Parathyroid adenoma (tissue), 2 donors: ENCODE measurements around the gene PITX2.

Experiments used
- H2AFZ ChIP-seq: fragments of 300-600 bp; sonication (generic); one replicate; pipeline ENCODE4 v1.7.0; 2017; ENCODE audit warnings: antibody characterized with exemption, mild to moderate bottlenecking
- H3K27ac ChIP-seq: fragments of 300-600 bp; sonication (generic); one replicate; pipeline ENCODE4 v1.7.0; 2017
- H3K27me3 ChIP-seq: fragments of 300-600 bp; sonication (generic); one replicate; pipeline ENCODE4 v1.7.0; 2017; ENCODE audit warnings: low read length; ENCODE audit not compliant: control insufficient read depth, insufficient read depth
- H3K36me3 ChIP-seq: fragments of 300-600 bp; sonication (generic); one replicate; pipeline ENCODE4 v1.7.0; 2017; ENCODE audit warnings: low read length; ENCODE audit not compliant: control insufficient read depth, insufficient read depth
- H3K4me1 ChIP-seq: fragments of 300-600 bp; sonication (generic); one replicate; pipeline ENCODE4 v1.7.0; 2017; ENCODE audit warnings: control low read depth
- H3K4me2 ChIP-seq: fragments of 300-600 bp; sonication (generic); one replicate; pipeline ENCODE4 v1.7.0; 2017; ENCODE audit warnings: low read length
- H3K4me3 ChIP-seq: fragments of 300-600 bp; sonication (generic); one replicate; pipeline ENCODE4 v1.7.0; 2017; ENCODE audit warnings: low read depth, low read length
- H3K79me2 ChIP-seq: fragments of 300-600 bp; sonication (generic); one replicate; pipeline ENCODE4 v1.7.0; 2017; ENCODE audit warnings: control low read depth
- H3K9ac ChIP-seq: fragments of 300-600 bp; sonication (generic); one replicate; pipeline ENCODE4 v1.7.0; 2017; ENCODE audit warnings: mild to moderate bottlenecking
- H3K9me3 ChIP-seq: fragments of 300-600 bp; sonication (generic); one replicate; pipeline ENCODE4 v1.7.0; 2017; ENCODE audit warnings: low read length; ENCODE audit not compliant: control insufficient read depth
- CTCF ChIP-seq: fragments of 300-600 bp; sonication (generic); IDR thresholded peaks from one replicate; pipeline ENCODE4 v1.7.0; 2017; ENCODE audit warnings: antibody characterized with exemption, mild to moderate bottlenecking
- donor health status: primary hyperparathyroidism.

PITX2 gene

GRCh38 chr4:110620322-110620690, 2.6 kb downstream of the PITX2 start:
- H3K9me3 ChIP-seq: no peaks in the 10 kb centered on the region
- H2AFZ ChIP-seq: no peak overlapping the region
- no peak overlapping the region for H3K27ac ChIP-seq
- H3K79me2 ChIP-seq: no peaks in the 10 kb centered on the region
- H3K27me3 ChIP-seq: peaks cover 30% of the 10 kb centered on the region
- no peaks in the 10 kb centered on the region for H3K4me1 ChIP-seq
- no peak for TF ChIP-seq CTCF
- H3K4me3 ChIP-seq: no peak overlapping the region
- H3K9ac ChIP-seq: no peak overlapping the region
- H3K4me2 ChIP-seq: no peak overlapping the region
- H3K36me3 ChIP-seq: no peaks in the 10 kb centered on the region

- Histone ChIP-seq H3K4me2 (no peak overlapping the region), H3K4me1 (no peaks in the 10 kb centered on the region), H3K36me3 (no peaks in the 10 kb centered on the region), H2AFZ (no peak overlapping the region), H3K9me3 (no peaks in the 10 kb centered on the region), H3K27ac (no peak overlapping the region), H3K9ac (no peak overlapping the region), H3K79me2 (no peaks in the 10 kb centered on the region), H3K4me3 (no peak overlapping the region), H3K27me3 (peaks cover 30% of the 10 kb centered on the region)
- TF ChIP-seq CTCF: no peak
Observed at GRCh38 chr4:110619463-110620247, 3.2 kb downstream of the PITX2 start.

- Histone ChIP-seq H3K36me3 (no peaks in the 10 kb centered on the region), H3K4me2 (no peak overlapping the region), H3K9me3 (no peaks in the 10 kb centered on the region), H3K79me2 (no peaks in the 10 kb centered on the region), H3K4me1 (no peaks in the 10 kb centered on the region), H2AFZ (no peak overlapping the region), H3K4me3 (no peak overlapping the region), H3K9ac (no peak overlapping the region), H3K27ac (no peak overlapping the region), H3K27me3 (peaks cover 25% of the 10 kb centered on the region)
- no peak for TF ChIP-seq CTCF
Observed at GRCh38 chr4:110618581-110619462, 4.1 kb downstream of the PITX2 start.

- Histone ChIP-seq H3K79me2 (no peaks in the 10 kb centered on the region), H2AFZ (no peak overlapping the region), H3K4me1 (no peaks in the 10 kb centered on the region), H3K27ac (no peak overlapping the region), H3K9me3 (no peaks in the 10 kb centered on the region), H3K36me3 (no peaks in the 10 kb centered on the region), H3K4me2 (no peak overlapping the region), H3K4me3 (no peak overlapping the region), H3K27me3 (peaks cover 24% of the 10 kb centered on the region), H3K9ac (no peak overlapping the region)
- TF ChIP-seq CTCF: no peak
Observed at GRCh38 chr4:110617646-110618580, 5.0 kb downstream of the PITX2 start.
